Measurements from ENCODE around the gene JUND.

- no peak for TF ChIP-seq EZH2 (IDR thresholded peaks at IDR 0.05; ENCODE audit: low read depth, unreplicated experiment)
- TF ChIP-seq CTCF (conservative IDR thresholded peaks at IDR 0.05; ENCODE audit: low read depth in 2 of 2): no peak
- TF ChIP-seq CREB1 (CRISPR knock-in tag; IDR thresholded peaks at IDR 0.05; ENCODE audit: low read depth): 0 out of 2 replicates have a peak, but pooled peaks have one; percentile 26
- no peak for TF ChIP-seq EZH2phosphoT487 (IDR thresholded peaks at IDR 0.05; ENCODE audit: unreplicated experiment)
- TF ChIP-seq JUNB (IDR thresholded peaks at IDR 0.05; ENCODE audit: unreplicated experiment): no peak
- no peak for TF ChIP-seq REST (IDR thresholded peaks at IDR 0.05; ENCODE audit: unreplicated experiment)
- 0 out of 2 replicates have a peak, but pooled peaks have one; percentile 27 for TF ChIP-seq POLR2AphosphoS5 (IDR thresholded peaks at IDR 0.05; ENCODE audit: low read depth)
- TF ChIP-seq STAT1 (IDR thresholded peaks at IDR 0.05; ENCODE audit: unreplicated experiment): no peak
- TF ChIP-seq ZNF331 (CRISPR knock-in tag; IDR thresholded peaks at IDR 0.05; ENCODE audit: low read depth): no peak
- TF ChIP-seq, protein P1, sequence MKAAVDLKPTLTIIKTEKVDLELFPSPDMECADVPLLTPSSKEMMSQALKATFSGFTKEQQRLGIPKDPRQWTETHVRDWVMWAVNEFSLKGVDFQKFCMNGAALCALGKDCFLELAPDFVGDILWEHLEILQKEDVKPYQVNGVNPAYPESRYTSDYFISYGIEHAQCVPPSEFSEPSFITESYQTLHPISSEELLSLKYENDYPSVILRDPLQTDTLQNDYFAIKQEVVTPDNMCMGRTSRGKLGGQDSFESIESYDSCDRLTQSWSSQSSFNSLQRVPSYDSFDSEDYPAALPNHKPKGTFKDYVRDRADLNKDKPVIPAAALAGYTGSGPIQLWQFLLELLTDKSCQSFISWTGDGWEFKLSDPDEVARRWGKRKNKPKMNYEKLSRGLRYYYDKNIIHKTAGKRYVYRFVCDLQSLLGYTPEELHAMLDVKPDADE (IDR thresholded peaks at IDR 0.05): no peak
- no peak for TF ChIP-seq ZNF462 (CRISPR knock-in tag; IDR thresholded peaks at IDR 0.05)
- TF ChIP-seq ZNF114 (CRISPR knock-in tag; IDR thresholded peaks at IDR 0.05): no peak
Measured at GRCh38 chr19:18304458-18305310, 23.3 kb upstream of the JUND start.
